Peyer's patch (tissue), 4 donors: ENCODE results near the gene CIART.
"Not testable (repeated sequence)": the region's sequence is repeated elsewhere in the genome, so short reads cannot be mapped to it uniquely, and the experiment has no call there.

Source experiments
- POLR2A ChIP-seq, 2 donors: fragments of 450-650 bp; IDR thresholded peaks; one replicate each; pipeline ENCODE4 v1.5.1; 2017; ENCODE audit warnings: antibody characterized with exemption in 2 of 2, mild to moderate bottlenecking in 2 of 2, moderate library complexity in 2 of 2
- TF ChIP-seq, protein P1 (sequence below), 6 experiments: fragments of 450-650 bp in 4 of 6; fragments of 200-600 bp in 2 of 6; sonication (generic) in 1 of 6; IDR thresholded peaks; one replicate each; pipeline ENCODE4 v1.5.1; 2017 to 2019; ENCODE audit warnings: antibody characterized with exemption in 6 of 6, mild to moderate bottlenecking in 3 of 6, moderate library complexity in 1 of 6

DNA sequence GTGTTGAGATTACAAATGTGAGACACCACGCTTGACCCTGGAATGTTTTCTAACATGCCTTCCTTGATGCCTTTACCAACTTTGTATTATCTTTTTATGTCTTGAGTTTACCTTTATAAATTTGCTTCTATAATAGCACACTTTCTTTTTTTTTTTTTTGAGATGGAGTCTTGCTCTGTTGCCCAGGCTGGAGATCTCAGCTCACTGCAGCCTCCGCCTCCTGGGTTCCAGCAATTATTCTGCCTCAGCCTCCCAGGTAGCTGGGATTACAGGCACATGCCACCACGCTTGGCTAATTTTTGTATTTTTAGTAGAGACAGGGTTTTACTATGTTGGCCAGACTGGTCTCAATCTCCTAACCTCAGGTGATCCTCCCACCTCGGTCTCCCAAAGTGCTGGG lies 32.3 kb downstream of the CIART start:
- TF ChIP-seq, protein P1, sequence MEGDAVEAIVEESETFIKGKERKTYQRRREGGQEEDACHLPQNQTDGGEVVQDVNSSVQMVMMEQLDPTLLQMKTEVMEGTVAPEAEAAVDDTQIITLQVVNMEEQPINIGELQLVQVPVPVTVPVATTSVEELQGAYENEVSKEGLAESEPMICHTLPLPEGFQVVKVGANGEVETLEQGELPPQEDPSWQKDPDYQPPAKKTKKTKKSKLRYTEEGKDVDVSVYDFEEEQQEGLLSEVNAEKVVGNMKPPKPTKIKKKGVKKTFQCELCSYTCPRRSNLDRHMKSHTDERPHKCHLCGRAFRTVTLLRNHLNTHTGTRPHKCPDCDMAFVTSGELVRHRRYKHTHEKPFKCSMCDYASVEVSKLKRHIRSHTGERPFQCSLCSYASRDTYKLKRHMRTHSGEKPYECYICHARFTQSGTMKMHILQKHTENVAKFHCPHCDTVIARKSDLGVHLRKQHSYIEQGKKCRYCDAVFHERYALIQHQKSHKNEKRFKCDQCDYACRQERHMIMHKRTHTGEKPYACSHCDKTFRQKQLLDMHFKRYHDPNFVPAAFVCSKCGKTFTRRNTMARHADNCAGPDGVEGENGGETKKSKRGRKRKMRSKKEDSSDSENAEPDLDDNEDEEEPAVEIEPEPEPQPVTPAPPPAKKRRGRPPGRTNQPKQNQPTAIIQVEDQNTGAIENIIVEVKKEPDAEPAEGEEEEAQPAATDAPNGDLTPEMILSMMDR (IDR thresholded peaks at IDR 0.05) = not testable (repeated sequence)
- not testable (repeated sequence) for TF ChIP-seq POLR2A (IDR thresholded peaks at IDR 0.05)
